PC-3 (cell line): ENCODE data around the gene DEPDC7.

Source experiments
- CTCF ChIP-seq: fragments of 300-600 bp; sonication (generic); conservative IDR thresholded peaks from 2 replicates; pipeline ENCODE4 v1.5.1; 2017; ENCODE audit warnings: antibody characterized with exemption, low read depth, mild to moderate bottlenecking, low read length
- EZH2phosphoT487 ChIP-seq: fragments of 300-600 bp; sonication (generic); IDR thresholded peaks from 2 replicates; pipeline ENCODE4 v1.6.1; 2018; ENCODE audit warnings: mild to moderate bottlenecking, antibody characterized with exemption, low read length, borderline replicate concordance

DNA sequence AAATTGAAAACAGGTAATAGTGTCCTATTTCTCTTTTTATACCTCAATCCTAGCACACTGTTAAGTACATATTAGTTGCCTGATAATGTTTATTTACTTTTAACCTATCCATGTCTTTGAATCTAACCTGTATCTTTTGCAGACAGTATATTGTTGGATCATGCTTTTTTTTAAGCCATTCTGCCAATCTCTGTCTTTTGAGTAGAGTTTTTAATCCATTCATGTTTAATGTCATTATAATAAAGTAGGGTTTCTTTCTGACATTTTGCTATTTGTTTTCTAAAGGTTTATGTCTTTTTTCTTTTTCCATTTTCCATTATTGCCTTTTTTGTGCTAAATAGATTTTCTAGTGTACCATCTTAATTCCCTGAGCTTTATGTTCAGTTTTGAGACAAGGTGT, 23.8 kb upstream of the DEPDC7 start:
- TF ChIP-seq CTCF (no peak), EZH2phosphoT487 (no peak)
